ENCODE data around the gene NTM.
A peak's percentile ranks its signal among the peaks of the same experiment; 100 is the strongest.

The NTM gene

DNA sequence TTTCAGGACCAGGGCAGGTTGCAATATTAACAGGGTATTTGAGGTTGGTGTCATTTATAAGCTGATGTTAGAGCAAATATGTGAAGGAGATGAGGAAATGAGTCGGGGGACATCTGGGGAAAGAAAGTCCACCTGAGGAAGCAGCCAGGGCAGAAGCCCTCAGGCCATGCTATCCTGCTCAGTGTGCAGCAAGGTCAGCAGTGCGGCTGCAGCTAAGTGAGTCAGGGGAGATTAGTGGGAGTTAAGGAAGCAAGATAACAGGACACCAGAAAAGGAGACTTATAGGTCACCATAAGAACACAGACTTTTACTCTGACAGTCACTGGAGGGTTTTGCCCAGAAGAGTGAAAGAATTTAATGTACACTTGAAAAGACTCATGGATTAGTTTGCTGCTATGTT is 468.9 kb downstream of the NTM start:
- H3K79me1 ChIP-seq (ENCODE audit: low read length), result no peaks in the 10 kb centered on the region
- H3K79me2 ChIP-seq (ENCODE audit: control insufficient read depth, insufficient read depth, low read length), result no peaks in the 10 kb centered on the region
- H4K8ac ChIP-seq (ENCODE audit: low read depth, low read length), result no peak overlapping the region
- no peak overlapping the region for H2BK15ac ChIP-seq (replicated peaks; ENCODE audit: low read depth)
- no peak overlapping the region for H3K4me3 ChIP-seq (ENCODE audit: low read length)
- H3K4me1 ChIP-seq (ENCODE audit: control insufficient read depth, low read depth, low read length), result no peaks in the 10 kb centered on the region
- H3K4ac ChIP-seq (ENCODE audit: low read depth, low read length), result no peak overlapping the region
- DNase-seq, result no peak
- no peak overlapping the region for H3K4me2 ChIP-seq (ENCODE audit: low read length)
- no peaks in the 10 kb centered on the region for H3K27me3 ChIP-seq (ENCODE audit: insufficient read depth, low read length, poor library complexity)
- H3K56ac ChIP-seq (ENCODE audit: low read length), result no peak overlapping the region
- no peak overlapping the region for H3K27ac ChIP-seq (ENCODE audit: low read depth, low read length)
- no peak overlapping the region for H4K5ac ChIP-seq (ENCODE audit: low read length)
- no CpG with 5 or more reads among the region's 2 CpGs for WGBS (ENCODE audit: extremely low coverage, insufficient coverage, low lambda C conversion rate)
- H3K23ac ChIP-seq (ENCODE audit: low read length), result no peak overlapping the region
- H2BK120ac ChIP-seq (ENCODE audit: low read depth, low read length), result no peak overlapping the region
- no peaks in the 10 kb centered on the region for H3K36me3 ChIP-seq (ENCODE audit: control insufficient read depth, insufficient read depth, low read length)
- no peak overlapping the region for H2BK5ac ChIP-seq (ENCODE audit: low read length)
- H3K18ac ChIP-seq (ENCODE audit: low read length), result no peak overlapping the region
- H3K9ac ChIP-seq (ENCODE audit: low read length), result no peak overlapping the region
- H2AK5ac ChIP-seq (ENCODE audit: low read length), result no peak overlapping the region

DNA sequence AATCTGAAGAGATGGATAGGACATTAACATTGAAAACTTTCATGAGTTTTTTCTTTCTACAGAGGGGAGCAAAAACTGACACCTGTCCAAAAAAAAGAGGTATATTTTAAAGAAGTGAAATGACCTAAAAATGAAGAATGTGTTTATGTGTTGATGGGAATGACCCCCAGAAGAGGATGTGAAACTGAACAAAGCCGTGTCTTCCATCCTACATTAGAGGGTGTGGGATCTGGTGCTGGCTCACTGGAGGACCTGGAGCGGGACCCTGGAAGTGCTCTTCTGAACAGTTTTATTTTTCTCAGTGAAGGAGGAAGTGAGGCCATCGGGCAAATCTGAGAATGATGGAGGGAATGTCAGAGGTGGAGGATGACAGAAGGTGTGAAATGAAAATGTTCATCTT is 470.1 kb downstream of the NTM start:
- Histone ChIP-seq H3K4me1 (ENCODE audit: control insufficient read depth, low read depth, low read length) (no peaks in the 10 kb centered on the region), H3K18ac (ENCODE audit: low read length) (no peak overlapping the region), H3K4me3 (ENCODE audit: low read length) (no peak overlapping the region), H2AK5ac (ENCODE audit: low read length) (no peak overlapping the region), H2BK15ac (replicated peaks; ENCODE audit: low read depth) (no peak overlapping the region), H2BK120ac (ENCODE audit: low read depth, low read length) (no peak overlapping the region), H3K4me2 (ENCODE audit: low read length) (no peak overlapping the region), H3K27me3 (ENCODE audit: insufficient read depth, low read length, poor library complexity) (no peaks in the 10 kb centered on the region), H3K23ac (ENCODE audit: low read length) (no peak overlapping the region), H2BK5ac (ENCODE audit: low read length) (no peak overlapping the region), H3K79me1 (ENCODE audit: low read length) (no peaks in the 10 kb centered on the region), H4K8ac (ENCODE audit: low read depth, low read length) (no peak overlapping the region), H3K79me2 (ENCODE audit: control insufficient read depth, insufficient read depth, low read length) (no peaks in the 10 kb centered on the region), H3K9ac (ENCODE audit: low read length) (no peak overlapping the region), H3K56ac (ENCODE audit: low read length) (no peak overlapping the region), H4K5ac (ENCODE audit: low read length) (no peak overlapping the region), H3K36me3 (ENCODE audit: control insufficient read depth, insufficient read depth, low read length) (no peaks in the 10 kb centered on the region), H3K4ac (ENCODE audit: low read depth, low read length) (no peak overlapping the region), H3K27ac (ENCODE audit: low read depth, low read length) (no peak overlapping the region)
- no peak for DNase-seq
- WGBS (ENCODE audit: extremely low coverage, insufficient coverage, low lambda C conversion rate), result no CpG with 5 or more reads among the region's 3 CpGs

DNA sequence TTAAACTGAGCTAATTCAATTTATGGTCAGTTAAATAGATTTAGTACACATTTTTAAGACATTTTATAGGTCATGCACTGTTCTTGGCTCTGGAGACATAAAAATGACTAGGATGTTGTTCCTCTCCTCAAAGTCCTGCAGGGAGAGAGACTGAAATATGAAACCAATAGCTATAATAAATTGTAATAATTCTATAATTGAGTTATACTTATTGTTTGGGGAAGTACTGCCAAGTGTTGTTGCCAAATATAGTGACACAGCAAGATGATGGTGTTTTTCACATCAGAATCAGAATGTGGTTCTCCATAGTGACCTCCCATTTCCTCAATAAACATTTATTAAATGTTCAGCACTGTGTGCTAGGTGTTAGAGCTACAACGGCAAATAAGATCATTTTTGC is 470.6 kb downstream of the NTM start:
- no peak overlapping the region for H4K5ac ChIP-seq (ENCODE audit: low read length)
- H2BK5ac ChIP-seq (ENCODE audit: low read length), result no peak overlapping the region
- H3K4me2 ChIP-seq (ENCODE audit: low read length), result no peak overlapping the region
- WGBS (ENCODE audit: extremely low coverage, insufficient coverage, low lambda C conversion rate), result no CpG with 5 or more reads among the region's 1 CpG
- H3K79me1 ChIP-seq (ENCODE audit: low read length), result no peaks in the 10 kb centered on the region
- no peak overlapping the region for H3K4ac ChIP-seq (ENCODE audit: low read depth, low read length)
- H2AK5ac ChIP-seq (ENCODE audit: low read length), result no peak overlapping the region
- no peak overlapping the region for H3K4me3 ChIP-seq (ENCODE audit: low read length)
- no peaks in the 10 kb centered on the region for H3K36me3 ChIP-seq (ENCODE audit: control insufficient read depth, insufficient read depth, low read length)
- H3K27ac ChIP-seq (ENCODE audit: low read depth, low read length), result no peak overlapping the region
- H2BK120ac ChIP-seq (ENCODE audit: low read depth, low read length), result no peak overlapping the region
- H2BK15ac ChIP-seq (replicated peaks; ENCODE audit: low read depth), result no peak overlapping the region
- no peak overlapping the region for H4K8ac ChIP-seq (ENCODE audit: low read depth, low read length)
- no peaks in the 10 kb centered on the region for H3K27me3 ChIP-seq (ENCODE audit: insufficient read depth, low read length, poor library complexity)
- H3K79me2 ChIP-seq (ENCODE audit: control insufficient read depth, insufficient read depth, low read length), result no peaks in the 10 kb centered on the region
- no peak overlapping the region for H3K9ac ChIP-seq (ENCODE audit: low read length)
- no peak for DNase-seq
- no peak overlapping the region for H3K18ac ChIP-seq (ENCODE audit: low read length)
- no peak overlapping the region for H3K23ac ChIP-seq (ENCODE audit: low read length)
- H3K56ac ChIP-seq (ENCODE audit: low read length), result no peak overlapping the region
- no peaks in the 10 kb centered on the region for H3K4me1 ChIP-seq (ENCODE audit: control insufficient read depth, low read depth, low read length)

DNA sequence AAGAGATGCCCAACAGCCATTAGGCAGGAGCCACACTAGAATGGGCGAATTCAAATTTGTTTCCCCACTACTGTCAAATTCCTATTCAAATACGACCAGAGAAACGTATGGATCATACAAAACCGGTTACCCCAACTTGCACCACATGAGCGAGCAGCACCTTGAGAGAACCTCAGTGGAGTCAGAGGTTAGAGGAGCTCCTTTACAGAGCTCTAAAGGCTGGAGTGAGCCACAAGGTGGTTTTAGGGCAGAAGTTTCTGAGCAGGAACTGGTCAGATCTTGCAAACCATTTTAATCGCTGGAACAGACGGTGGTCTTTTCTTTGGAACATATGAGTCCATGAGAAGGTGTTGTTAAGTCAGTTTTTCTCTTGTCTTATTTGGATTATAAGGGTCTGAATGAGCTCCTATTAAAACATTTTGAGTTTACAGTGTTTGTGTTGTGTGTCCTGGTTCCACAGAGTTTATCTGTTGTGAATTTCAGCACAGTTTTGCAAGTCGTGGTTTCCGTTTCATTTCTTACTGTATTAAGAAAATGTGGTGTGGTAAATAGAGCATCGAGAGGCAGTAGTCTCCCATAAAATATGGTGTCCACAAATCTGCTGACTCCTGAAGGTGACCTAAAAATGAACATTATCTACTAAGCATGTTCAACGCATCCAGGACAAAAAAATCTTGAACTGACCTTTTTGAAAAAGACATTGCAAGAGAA is 471.7 kb downstream of the NTM start:
- H3K79me1 ChIP-seq (ENCODE audit: low read length), result no peaks in the 10 kb centered on the region
- H3K4me2 ChIP-seq (ENCODE audit: low read length), result no peak overlapping the region
- no peak overlapping the region for H2BK5ac ChIP-seq (ENCODE audit: low read length)
- H3K18ac ChIP-seq (ENCODE audit: low read length), result no peak overlapping the region
- no peaks in the 10 kb centered on the region for H3K36me3 ChIP-seq (ENCODE audit: control insufficient read depth, insufficient read depth, low read length)
- no peak overlapping the region for H3K4me3 ChIP-seq (ENCODE audit: low read length)
- no peak overlapping the region for H4K5ac ChIP-seq (ENCODE audit: low read length)
- no peaks in the 10 kb centered on the region for H3K4me1 ChIP-seq (ENCODE audit: control insufficient read depth, low read depth, low read length)
- no peak overlapping the region for H2BK15ac ChIP-seq (replicated peaks; ENCODE audit: low read depth)
- H3K27ac ChIP-seq (ENCODE audit: low read depth, low read length), result no peak overlapping the region
- H2AK5ac ChIP-seq (ENCODE audit: low read length), result no peak overlapping the region
- WGBS (ENCODE audit: extremely low coverage, insufficient coverage, low lambda C conversion rate), result no CpG with 5 or more reads among the region's 11 CpGs
- H3K23ac ChIP-seq (ENCODE audit: low read length), result no peak overlapping the region
- DNase-seq, result no peak
- no peaks in the 10 kb centered on the region for H3K79me2 ChIP-seq (ENCODE audit: control insufficient read depth, insufficient read depth, low read length)
- H2BK120ac ChIP-seq (ENCODE audit: low read depth, low read length), result no peak overlapping the region
- no peak overlapping the region for H4K8ac ChIP-seq (ENCODE audit: low read depth, low read length)
- no peak overlapping the region for H3K56ac ChIP-seq (ENCODE audit: low read length)
- no peak overlapping the region for H3K9ac ChIP-seq (ENCODE audit: low read length)
- no peaks in the 10 kb centered on the region for H3K27me3 ChIP-seq (ENCODE audit: insufficient read depth, low read length, poor library complexity)
- no peak overlapping the region for H3K4ac ChIP-seq (ENCODE audit: low read depth, low read length)

DNA sequence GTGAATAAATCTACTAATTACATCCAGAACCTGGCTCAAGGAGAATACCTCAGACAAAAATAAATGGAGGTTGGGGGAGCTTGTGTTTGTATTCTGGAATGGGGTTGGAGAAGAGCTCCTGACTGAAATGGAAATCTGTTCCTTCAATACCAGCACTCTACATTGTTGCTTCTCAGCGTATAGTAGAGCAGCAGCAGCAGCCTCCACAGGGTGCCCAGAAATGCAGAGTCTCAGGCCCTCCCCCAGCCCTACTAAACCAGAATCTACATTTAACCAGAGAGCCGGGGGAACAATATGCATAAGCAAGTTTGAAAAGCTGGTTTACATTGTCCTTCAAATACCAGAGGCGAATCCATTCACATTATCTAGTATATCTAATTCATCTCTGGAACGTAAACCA is 474.8 kb downstream of the NTM start:
- Histone ChIP-seq H2BK5ac (ENCODE audit: low read length) (no peak overlapping the region), H2BK15ac (replicated peaks; ENCODE audit: low read depth) (no peak overlapping the region), H3K9ac (ENCODE audit: low read length) (no peak overlapping the region), H2AK5ac (ENCODE audit: low read length) (no peak overlapping the region), H3K18ac (ENCODE audit: low read length) (no peak overlapping the region), H3K4ac (ENCODE audit: low read depth, low read length) (no peak overlapping the region), H4K5ac (ENCODE audit: low read length) (no peak overlapping the region), H3K36me3 (ENCODE audit: control insufficient read depth, insufficient read depth, low read length) (no peaks in the 10 kb centered on the region), H3K23ac (ENCODE audit: low read length) (no peak overlapping the region), H3K79me1 (ENCODE audit: low read length) (no peaks in the 10 kb centered on the region), H2BK120ac (ENCODE audit: low read depth, low read length) (no peak overlapping the region), H3K27me3 (ENCODE audit: insufficient read depth, low read length, poor library complexity) (no peaks in the 10 kb centered on the region), H3K27ac (ENCODE audit: low read depth, low read length) (no peak overlapping the region), H3K56ac (ENCODE audit: low read length) (no peak overlapping the region), H3K4me1 (ENCODE audit: control insufficient read depth, low read depth, low read length) (no peaks in the 10 kb centered on the region), H4K8ac (ENCODE audit: low read depth, low read length) (no peak overlapping the region), H3K4me3 (ENCODE audit: low read length) (no peak overlapping the region), H3K79me2 (ENCODE audit: control insufficient read depth, insufficient read depth, low read length) (no peaks in the 10 kb centered on the region), H3K4me2 (ENCODE audit: low read length) (no peak overlapping the region)
- DNase-seq, result peak; percentile 54
- no CpG with 5 or more reads among the region's 4 CpGs for WGBS (ENCODE audit: extremely low coverage, insufficient coverage, low lambda C conversion rate)

DNA sequence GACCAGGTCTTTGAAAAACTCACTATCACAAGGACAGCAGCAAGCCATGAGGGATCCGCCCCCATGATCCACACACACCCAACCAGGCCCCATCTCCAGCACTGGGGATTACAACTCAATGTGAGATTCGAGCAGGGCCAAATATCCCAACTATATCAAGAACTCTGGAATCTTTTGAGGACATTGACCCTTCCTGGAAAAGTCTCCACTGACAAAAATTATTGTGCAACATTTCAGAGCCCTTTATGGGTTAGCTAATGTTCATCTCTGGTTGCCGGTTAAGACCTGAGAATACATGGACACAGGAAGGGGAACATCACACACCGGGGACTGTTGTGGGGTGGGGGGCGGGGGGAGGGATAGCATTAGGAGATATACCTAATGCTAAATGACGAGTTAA is 479.1 kb downstream of the NTM start:
- H3K4me1 ChIP-seq (ENCODE audit: control insufficient read depth, low read depth, low read length), result no peaks in the 10 kb centered on the region
- no peak overlapping the region for H2BK120ac ChIP-seq (ENCODE audit: low read depth, low read length)
- H3K9ac ChIP-seq (ENCODE audit: low read length), result no peak overlapping the region
- H2BK15ac ChIP-seq (replicated peaks; ENCODE audit: low read depth), result no peak overlapping the region
- no peak overlapping the region for H4K8ac ChIP-seq (ENCODE audit: low read depth, low read length)
- H3K4me2 ChIP-seq (ENCODE audit: low read length), result no peak overlapping the region
- no peak overlapping the region for H2AK5ac ChIP-seq (ENCODE audit: low read length)
- H3K56ac ChIP-seq (ENCODE audit: low read length), result no peak overlapping the region
- no peak overlapping the region for H3K23ac ChIP-seq (ENCODE audit: low read length)
- H3K4ac ChIP-seq (ENCODE audit: low read depth, low read length), result no peak overlapping the region
- H3K27me3 ChIP-seq (ENCODE audit: insufficient read depth, low read length, poor library complexity), result no peaks in the 10 kb centered on the region
- no peak for DNase-seq
- H2BK5ac ChIP-seq (ENCODE audit: low read length), result no peak overlapping the region
- H3K18ac ChIP-seq (ENCODE audit: low read length), result no peak overlapping the region
- no peak overlapping the region for H3K27ac ChIP-seq (ENCODE audit: low read depth, low read length)
- H3K79me1 ChIP-seq (ENCODE audit: low read length), result no peaks in the 10 kb centered on the region
- H3K36me3 ChIP-seq (ENCODE audit: control insufficient read depth, insufficient read depth, low read length), result no peaks in the 10 kb centered on the region
- no CpG with 5 or more reads among the region's 6 CpGs for WGBS (ENCODE audit: extremely low coverage, insufficient coverage, low lambda C conversion rate)
- H3K4me3 ChIP-seq (ENCODE audit: low read length), result no peak overlapping the region
- no peaks in the 10 kb centered on the region for H3K79me2 ChIP-seq (ENCODE audit: control insufficient read depth, insufficient read depth, low read length)
- no peak overlapping the region for H4K5ac ChIP-seq (ENCODE audit: low read length)

Measured in mesendoderm (in vitro differentiated cells).